ENCODE results near the gene RASAL2. TPM values are rescaled to one million over a fixed set of nuclear protein-coding genes. Genes with fewer than 3 reads are reported as not detected.

Gene RASAL2
- total RNA-seq, 1 donor from 2014 or later, result 57.5 TPM

GRCh38 chr1:178506177-178506576 lies 412.3 kb downstream of the RASAL2 start:
- H3K36me3 ChIP-seq, result no peaks in the 10 kb centered on the region
- no peaks in the 10 kb centered on the region for H3K9me3 ChIP-seq
- no peak overlapping the region for H3K4me3 ChIP-seq
- TF ChIP-seq, protein P1, sequence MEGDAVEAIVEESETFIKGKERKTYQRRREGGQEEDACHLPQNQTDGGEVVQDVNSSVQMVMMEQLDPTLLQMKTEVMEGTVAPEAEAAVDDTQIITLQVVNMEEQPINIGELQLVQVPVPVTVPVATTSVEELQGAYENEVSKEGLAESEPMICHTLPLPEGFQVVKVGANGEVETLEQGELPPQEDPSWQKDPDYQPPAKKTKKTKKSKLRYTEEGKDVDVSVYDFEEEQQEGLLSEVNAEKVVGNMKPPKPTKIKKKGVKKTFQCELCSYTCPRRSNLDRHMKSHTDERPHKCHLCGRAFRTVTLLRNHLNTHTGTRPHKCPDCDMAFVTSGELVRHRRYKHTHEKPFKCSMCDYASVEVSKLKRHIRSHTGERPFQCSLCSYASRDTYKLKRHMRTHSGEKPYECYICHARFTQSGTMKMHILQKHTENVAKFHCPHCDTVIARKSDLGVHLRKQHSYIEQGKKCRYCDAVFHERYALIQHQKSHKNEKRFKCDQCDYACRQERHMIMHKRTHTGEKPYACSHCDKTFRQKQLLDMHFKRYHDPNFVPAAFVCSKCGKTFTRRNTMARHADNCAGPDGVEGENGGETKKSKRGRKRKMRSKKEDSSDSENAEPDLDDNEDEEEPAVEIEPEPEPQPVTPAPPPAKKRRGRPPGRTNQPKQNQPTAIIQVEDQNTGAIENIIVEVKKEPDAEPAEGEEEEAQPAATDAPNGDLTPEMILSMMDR (IDR thresholded peaks at IDR 0.05), result no peak
- H3K4me1 ChIP-seq, result no peaks in the 10 kb centered on the region
- no peaks in the 10 kb centered on the region for H3K27me3 ChIP-seq
- no peak for DNase-seq (ENCODE audit: low spot score in 2 of 2)
- intact Hi-C loops (cut with DNase I), result no loop called here
- H3K27ac ChIP-seq, result no peak overlapping the region

DNA sequence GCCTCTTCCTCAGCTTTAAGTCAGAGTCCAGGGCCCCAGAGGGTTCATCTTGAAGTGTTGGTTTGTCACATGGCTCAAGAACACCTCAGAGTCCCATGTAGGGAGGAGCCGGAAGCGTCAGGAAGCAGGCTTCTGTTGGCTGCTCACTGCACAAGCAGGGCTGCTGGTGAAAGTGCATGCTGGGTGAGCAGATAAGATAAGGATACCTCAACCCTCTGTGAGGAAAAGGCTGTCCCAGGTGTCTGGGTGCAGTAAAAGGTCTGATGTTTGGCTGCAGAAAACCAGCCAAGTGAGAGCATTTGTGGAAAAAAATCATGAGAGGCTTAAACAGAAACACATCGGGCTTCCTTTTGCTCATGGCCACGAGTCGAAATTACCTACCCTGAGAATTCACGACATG lies 412.8 kb downstream of the RASAL2 start:
- intact Hi-C loops (cut with DNase I), result no loop called here
- DNase-seq (ENCODE audit: low spot score in 2 of 2), result no peak
- Histone ChIP-seq H3K27ac (no peak overlapping the region), H3K4me3 (no peak overlapping the region), H3K36me3 (no peaks in the 10 kb centered on the region), H3K9me3 (no peaks in the 10 kb centered on the region), H3K27me3 (no peaks in the 10 kb centered on the region), H3K4me1 (no peaks in the 10 kb centered on the region)
- TF ChIP-seq, protein P1 (IDR thresholded peaks at IDR 0.05), result no peak

GRCh38 chr1:178509414-178510007 lies 415.6 kb downstream of the RASAL2 start:
- Histone ChIP-seq H3K27ac (no peak overlapping the region), H3K36me3 (no peaks in the 10 kb centered on the region), H3K4me1 (no peaks in the 10 kb centered on the region), H3K9me3 (no peaks in the 10 kb centered on the region), H3K27me3 (no peaks in the 10 kb centered on the region), H3K4me3 (no peak overlapping the region)
- intact Hi-C loops (cut with DNase I), result no loop called here
- TF ChIP-seq, protein P1 (IDR thresholded peaks at IDR 0.05), result no peak
- no peak for DNase-seq (ENCODE audit: low spot score in 2 of 2)

- Histone ChIP-seq H3K27me3 (no peaks in the 10 kb centered on the region), H3K4me3 (no peak overlapping the region), H3K36me3 (no peaks in the 10 kb centered on the region), H3K9me3 (no peaks in the 10 kb centered on the region), H3K4me1 (no peaks in the 10 kb centered on the region), H3K27ac (no peak overlapping the region)
- no peak for DNase-seq (ENCODE audit: low spot score in 2 of 2)
- TF ChIP-seq, protein P1 (IDR thresholded peaks at IDR 0.05), result no peak
- intact Hi-C loops (cut with DNase I), result no loop called here
Measured at GRCh38 chr1:178510155-178510554, 416.3 kb downstream of the RASAL2 start.

DNA sequence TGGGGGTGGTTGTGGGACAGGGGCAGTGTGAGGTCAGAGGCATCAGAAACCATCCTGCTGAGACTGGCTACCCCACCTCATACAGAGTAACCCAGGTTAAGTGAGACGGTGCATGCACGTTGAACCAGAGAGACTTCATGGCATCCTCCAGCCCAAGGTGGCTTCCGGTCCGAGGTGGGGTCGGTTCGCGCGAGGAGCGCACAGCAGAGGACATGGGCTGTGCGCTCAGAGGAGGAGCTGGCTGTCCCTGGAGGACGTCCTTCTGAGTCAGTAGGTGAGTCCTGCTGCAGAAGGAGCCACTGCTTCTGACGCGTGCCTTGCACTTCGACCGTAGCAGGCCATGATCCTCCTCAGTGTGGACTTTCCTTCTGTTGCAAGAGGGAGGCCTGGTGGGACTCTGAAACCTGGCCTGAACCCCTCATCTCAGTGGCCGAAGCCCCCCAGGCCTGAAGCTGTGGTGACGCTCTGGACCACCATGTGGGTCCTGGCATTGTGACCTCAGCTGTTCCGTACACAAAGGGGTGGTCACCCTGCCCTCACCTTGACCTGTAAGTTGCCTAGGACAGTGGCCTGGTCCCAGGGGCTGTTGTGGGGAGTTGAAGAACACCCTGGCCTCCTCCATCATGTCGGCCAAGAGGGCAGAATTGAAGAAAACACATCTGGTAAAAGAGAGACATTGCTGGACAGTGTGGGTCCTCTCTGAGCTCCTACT lies 418.8 kb downstream of the RASAL2 start, which contains the start of gene TEX35:
TSS of gene TEX35 (plus strand) at position 544 of the 712 bp plus-strand sequence. CDS start at position 624, 80 bp downstream.
- DNase-seq (ENCODE audit: low spot score in 2 of 2), result no peak
- Histone ChIP-seq H3K36me3 (no peaks in the 10 kb centered on the region), H3K4me1 (no peaks in the 10 kb centered on the region), H3K27me3 (no peaks in the 10 kb centered on the region), H3K4me3 (no peak within 1 kb of the TSS), H3K27ac (no peak within 1 kb of the TSS), H3K9me3 (no peaks in the 10 kb centered on the region)
- intact Hi-C loops (cut with DNase I), result no loop called here
- TF ChIP-seq, protein P1 (IDR thresholded peaks at IDR 0.05), result no peak

Measured in ascending aorta (tissue), 2 donors.